ENCODE results near the gene FAM43A.

- TF ChIP-seq, protein P1, sequence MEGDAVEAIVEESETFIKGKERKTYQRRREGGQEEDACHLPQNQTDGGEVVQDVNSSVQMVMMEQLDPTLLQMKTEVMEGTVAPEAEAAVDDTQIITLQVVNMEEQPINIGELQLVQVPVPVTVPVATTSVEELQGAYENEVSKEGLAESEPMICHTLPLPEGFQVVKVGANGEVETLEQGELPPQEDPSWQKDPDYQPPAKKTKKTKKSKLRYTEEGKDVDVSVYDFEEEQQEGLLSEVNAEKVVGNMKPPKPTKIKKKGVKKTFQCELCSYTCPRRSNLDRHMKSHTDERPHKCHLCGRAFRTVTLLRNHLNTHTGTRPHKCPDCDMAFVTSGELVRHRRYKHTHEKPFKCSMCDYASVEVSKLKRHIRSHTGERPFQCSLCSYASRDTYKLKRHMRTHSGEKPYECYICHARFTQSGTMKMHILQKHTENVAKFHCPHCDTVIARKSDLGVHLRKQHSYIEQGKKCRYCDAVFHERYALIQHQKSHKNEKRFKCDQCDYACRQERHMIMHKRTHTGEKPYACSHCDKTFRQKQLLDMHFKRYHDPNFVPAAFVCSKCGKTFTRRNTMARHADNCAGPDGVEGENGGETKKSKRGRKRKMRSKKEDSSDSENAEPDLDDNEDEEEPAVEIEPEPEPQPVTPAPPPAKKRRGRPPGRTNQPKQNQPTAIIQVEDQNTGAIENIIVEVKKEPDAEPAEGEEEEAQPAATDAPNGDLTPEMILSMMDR (IDR thresholded peaks at IDR 0.05 in 4 of 5, conservative IDR thresholded peaks at IDR 0.05 in 1 of 5), result no peak
- TF ChIP-seq POLR2A (IDR thresholded peaks at IDR 0.05), result no peak
Measured at GRCh38 chr3:194657439-194657838, 28.2 kb upstream of the FAM43A start.
